Activated T-cell treated with anti-CD3 and anti-CD28 coated beads, Interleukin-2, amount 50 U/mL, for 24 hours (primary cell): ENCODE measurements around the gene IL15.

Experiments
- DNase-seq: peaks from one replicate; pipeline ENCODE4 v3.0.0-alpha.2; 2020
- H3K27ac Mint-ChIP-seq: 2 replicates; pipeline ENCODE4 v1.8.0; 2020; ENCODE audit warnings: mild to moderate bottlenecking, mixed read lengths
- H3K27me3 Mint-ChIP-seq: 2 replicates; pipeline ENCODE4 v1.8.0; 2020; ENCODE audit warnings: mixed read lengths
- H3K36me3 Mint-ChIP-seq: 2 replicates; pipeline ENCODE4 v1.8.0; 2020; ENCODE audit warnings: low read depth, mixed read lengths
- H3K4me1 Mint-ChIP-seq: 2 replicates; pipeline ENCODE4 v1.8.0; 2020; ENCODE audit warnings: low read depth, mixed read lengths
- H3K4me3 Mint-ChIP-seq: 2 replicates; pipeline ENCODE4 v1.8.0; 2020; ENCODE audit warnings: mild to moderate bottlenecking, moderate library complexity, mixed read lengths
- H3K9me3 Mint-ChIP-seq: 2 replicates; pipeline ENCODE4 v1.8.0; 2020; ENCODE audit warnings: mixed read lengths

The IL15 gene

GRCh38 chr4:141703497-141703896 is 67.1 kb downstream of the IL15 start:
- Mint-ChIP-seq H3K27me3 (peaks cover 2% of the 10 kb centered on the region), H3K9me3 (peaks cover 13% of the 10 kb centered on the region), H3K4me3 (no peak overlapping the region), H3K4me1 (peaks cover 9% of the 10 kb centered on the region), H3K36me3 (no peaks in the 10 kb centered on the region), H3K27ac (no peak overlapping the region)
- DNase-seq: no peak

- Mint-ChIP-seq H3K4me3 (no peak overlapping the region), H3K9me3 (peaks cover 13% of the 10 kb centered on the region), H3K36me3 (no peaks in the 10 kb centered on the region), H3K4me1 (peaks cover 9% of the 10 kb centered on the region), H3K27ac (no peak overlapping the region), H3K27me3 (peaks cover 2% of the 10 kb centered on the region)
- no peak for DNase-seq
Measured at GRCh38 chr4:141705048-141705746, 68.8 kb downstream of the IL15 start.

- Mint-ChIP-seq H3K4me3 (no peak overlapping the region), H3K27me3 (peaks cover 2% of the 10 kb centered on the region), H3K27ac (no peak overlapping the region), H3K4me1 (peaks cover 9% of the 10 kb centered on the region), H3K9me3 (peaks cover 13% of the 10 kb centered on the region), H3K36me3 (no peaks in the 10 kb centered on the region)
- no peak for DNase-seq
Measured at GRCh38 chr4:141705747-141706377, 69.5 kb downstream of the IL15 start.

- peaks cover 2% of the 10 kb centered on the region for H3K27me3 Mint-ChIP-seq
- no peak overlapping the region for H3K27ac Mint-ChIP-seq
Measured at GRCh38 chr4:141706445-141706844, 70.1 kb downstream of the IL15 start.

GRCh38 chr4:141711211-141711610 is 74.8 kb downstream of the IL15 start:
- Mint-ChIP-seq H3K27me3 (no peaks in the 10 kb centered on the region), H3K36me3 (no peaks in the 10 kb centered on the region), H3K4me3 (no peak overlapping the region), H3K9me3 (peaks cover 12% of the 10 kb centered on the region), H3K27ac (no peak overlapping the region), H3K4me1 (no peaks in the 10 kb centered on the region)
- DNase-seq: no peak

More at GRCh38 chr4:141706445-141706844, 70.1 kb downstream of the IL15 start:
- Mint-ChIP-seq H3K36me3 (no peaks in the 10 kb centered on the region), H3K4me3 (no peak overlapping the region), H3K9me3 (peaks cover 13% of the 10 kb centered on the region), H3K4me1 (peaks cover 9% of the 10 kb centered on the region)
- no peak for DNase-seq

GRCh38 chr4:141713185-141713584 is 76.8 kb downstream of the IL15 start:
- Mint-ChIP-seq H3K4me3 (no peak overlapping the region), H3K27me3 (no peaks in the 10 kb centered on the region), H3K4me1 (no peaks in the 10 kb centered on the region), H3K9me3 (peaks cover 5% of the 10 kb centered on the region), H3K36me3 (no peaks in the 10 kb centered on the region), H3K27ac (no peak overlapping the region)
- no peak for DNase-seq

GRCh38 chr4:141713771-141714445 is 77.5 kb downstream of the IL15 start:
- Mint-ChIP-seq H3K27ac (no peak overlapping the region), H3K9me3 (peaks cover 5% of the 10 kb centered on the region), H3K4me1 (no peaks in the 10 kb centered on the region), H3K4me3 (no peak overlapping the region), H3K36me3 (no peaks in the 10 kb centered on the region), H3K27me3 (no peaks in the 10 kb centered on the region)
- no peak for DNase-seq

DNA sequence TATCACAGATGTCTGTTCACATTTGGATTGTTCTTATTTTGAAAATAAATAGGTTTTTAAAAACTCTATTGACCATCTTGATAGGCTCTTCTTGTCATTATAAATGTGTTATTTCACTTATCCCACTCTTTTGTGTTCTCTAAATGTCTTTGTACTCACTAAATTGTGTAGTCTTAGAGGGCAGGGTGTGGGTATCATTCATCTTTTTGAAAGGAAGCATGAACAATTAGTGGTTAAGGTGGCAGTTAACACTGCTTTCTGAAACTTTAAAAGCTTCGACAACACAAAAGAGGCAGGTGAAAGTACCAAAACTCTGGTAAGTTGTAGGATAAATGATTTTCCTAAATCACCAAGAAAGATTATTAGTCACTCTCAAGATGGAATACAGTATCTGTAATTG is 83.2 kb downstream of the IL15 start:
- Mint-ChIP-seq H3K4me1 (no peaks in the 10 kb centered on the region), H3K36me3 (no peaks in the 10 kb centered on the region), H3K4me3 (no peak overlapping the region), H3K27ac (no peak overlapping the region), H3K27me3 (no peaks in the 10 kb centered on the region), H3K9me3 (peaks cover 5% of the 10 kb centered on the region)
- DNase-seq: no peak

DNA sequence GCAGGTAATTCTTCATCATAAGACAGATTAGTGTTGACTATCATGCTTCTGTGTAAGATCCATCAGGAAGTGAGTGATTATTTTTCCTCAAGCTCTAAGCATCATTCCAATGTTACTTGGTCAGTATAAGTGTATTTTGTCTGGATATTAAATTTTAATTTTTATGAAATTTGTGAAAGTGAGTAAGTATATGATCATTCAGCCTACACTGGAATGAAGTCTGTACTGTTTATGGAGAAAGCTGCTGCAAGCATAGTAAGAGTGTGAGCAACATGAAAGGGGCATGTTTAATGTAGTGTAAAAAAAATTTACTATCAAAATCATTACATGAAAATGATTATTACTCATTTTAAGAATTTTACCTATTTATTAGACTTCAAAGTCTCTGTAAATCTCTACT is 84.8 kb downstream of the IL15 start:
- Mint-ChIP-seq H3K4me1 (no peaks in the 10 kb centered on the region), H3K4me3 (no peak overlapping the region), H3K36me3 (no peaks in the 10 kb centered on the region), H3K27ac (no peak overlapping the region), H3K9me3 (peaks cover 5% of the 10 kb centered on the region), H3K27me3 (no peaks in the 10 kb centered on the region)
- DNase-seq: no peak

DNA sequence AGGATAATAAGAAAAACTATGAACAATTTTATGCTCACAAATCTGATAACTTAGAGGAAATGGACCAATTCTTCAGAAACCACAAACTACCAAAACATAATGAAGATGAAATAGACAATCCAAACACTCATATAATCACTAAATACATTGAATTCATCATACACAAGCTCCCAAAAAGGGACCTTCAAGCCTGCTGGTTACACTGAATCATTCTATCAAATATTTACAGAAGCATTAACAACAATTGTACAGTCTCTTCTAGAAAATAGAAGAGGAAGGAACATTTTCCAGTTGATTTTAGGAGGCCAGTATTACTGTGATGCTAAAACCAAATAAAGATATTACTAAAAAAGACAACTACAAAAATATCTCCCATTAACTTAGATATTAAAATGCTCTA is 88.3 kb downstream of the IL15 start:
- H3K27me3 Mint-ChIP-seq: no peaks in the 10 kb centered on the region
- no peaks in the 10 kb centered on the region for H3K4me1 Mint-ChIP-seq
- DNase-seq: no peak
- no peak overlapping the region for H3K4me3 Mint-ChIP-seq
- no peak overlapping the region for H3K27ac Mint-ChIP-seq
- no peaks in the 10 kb centered on the region for H3K9me3 Mint-ChIP-seq
- H3K36me3 Mint-ChIP-seq: no peaks in the 10 kb centered on the region

GRCh38 chr4:141727420-141727819 is 91.0 kb downstream of the IL15 start:
- no peaks in the 10 kb centered on the region for H3K4me1 Mint-ChIP-seq

GRCh38 chr4:141730805-141731204 is 94.4 kb downstream of the IL15 start:
- no peak overlapping the region for H3K4me3 Mint-ChIP-seq

More at GRCh38 chr4:141727420-141727819, 91.0 kb downstream of the IL15 start:
- H3K9me3 Mint-ChIP-seq: no peaks in the 10 kb centered on the region
- peaks cover 4% of the 10 kb centered on the region for H3K36me3 Mint-ChIP-seq
- no peaks in the 10 kb centered on the region for H3K27me3 Mint-ChIP-seq
- no peak overlapping the region for H3K27ac Mint-ChIP-seq
- H3K4me3 Mint-ChIP-seq: no peak overlapping the region
- no peak for DNase-seq

DNA sequence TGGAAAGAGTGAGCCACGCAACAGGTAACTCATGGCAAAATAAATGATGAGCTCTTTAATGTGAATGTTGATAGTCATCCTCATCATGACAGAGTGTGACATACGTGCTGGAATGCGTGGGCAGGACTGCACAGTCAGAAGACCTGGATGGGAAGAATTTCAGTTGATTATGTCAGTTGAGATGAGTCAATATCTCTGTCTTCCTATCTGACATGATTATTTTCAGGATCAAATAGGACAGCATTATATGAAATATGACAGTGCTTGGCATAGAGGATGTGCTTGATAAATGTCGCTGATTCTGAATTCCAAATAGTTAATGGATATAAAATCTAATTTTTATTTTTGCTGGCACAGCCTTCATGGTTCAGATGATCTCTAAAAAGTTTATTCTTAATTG is 95.1 kb downstream of the IL15 start:
- Mint-ChIP-seq H3K4me3 (no peak overlapping the region), H3K9me3 (peaks cover 5% of the 10 kb centered on the region), H3K4me1 (no peaks in the 10 kb centered on the region), H3K27me3 (no peaks in the 10 kb centered on the region), H3K36me3 (peaks cover 4% of the 10 kb centered on the region), H3K27ac (no peak overlapping the region)
- no peak for DNase-seq

More at GRCh38 chr4:141730805-141731204, 94.4 kb downstream of the IL15 start:
- peaks cover 4% of the 10 kb centered on the region for H3K36me3 Mint-ChIP-seq
- H3K9me3 Mint-ChIP-seq: no peaks in the 10 kb centered on the region
- no peak overlapping the region for H3K27ac Mint-ChIP-seq
- no peaks in the 10 kb centered on the region for H3K27me3 Mint-ChIP-seq
- no peak for DNase-seq
- no peaks in the 10 kb centered on the region for H3K4me1 Mint-ChIP-seq

DNA sequence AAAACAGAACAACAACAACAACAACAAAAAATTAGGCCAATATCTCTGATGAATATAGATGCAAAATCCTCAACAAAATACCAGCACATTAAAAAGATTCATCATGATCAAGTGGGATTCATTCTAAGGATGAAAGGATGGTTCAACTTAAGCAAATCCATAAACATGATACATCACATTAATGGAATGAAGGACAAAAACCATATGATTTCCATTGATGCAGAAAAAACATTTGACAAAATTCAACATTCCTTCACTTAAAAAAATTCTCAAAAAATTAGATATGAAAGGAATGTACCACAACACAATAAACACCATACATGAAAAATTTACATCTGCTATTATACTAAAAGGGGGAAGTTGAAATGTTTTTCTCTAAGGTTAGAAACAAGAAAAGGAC is 103.3 kb downstream of the IL15 start:
- H3K27me3 Mint-ChIP-seq: no peaks in the 10 kb centered on the region
- no peaks in the 10 kb centered on the region for H3K4me1 Mint-ChIP-seq
- DNase-seq: no peak
- H3K36me3 Mint-ChIP-seq: no peaks in the 10 kb centered on the region
- H3K4me3 Mint-ChIP-seq: no peak overlapping the region
- H3K9me3 Mint-ChIP-seq: peaks cover 22% of the 10 kb centered on the region
- no peak overlapping the region for H3K27ac Mint-ChIP-seq

GRCh38 chr4:141746026-141746425 is 109.6 kb downstream of the IL15 start:
- no peaks in the 10 kb centered on the region for H3K36me3 Mint-ChIP-seq
- H3K27ac Mint-ChIP-seq: no peak overlapping the region
- H3K9me3 Mint-ChIP-seq: peaks cover 5% of the 10 kb centered on the region
- H3K27me3 Mint-ChIP-seq: peaks cover 6% of the 10 kb centered on the region
- DNase-seq: no peak
- H3K4me1 Mint-ChIP-seq: no peaks in the 10 kb centered on the region
- no peak overlapping the region for H3K4me3 Mint-ChIP-seq
